B cell (primary cell): ENCODE data around the gene COMMD1. TPM values are rescaled to one million over a fixed set of nuclear protein-coding genes. Genes with fewer than 3 reads are reported as not detected.
A peak's percentile ranks its signal among the peaks of the same experiment; 100 is the strongest.

Experiments
- ATAC-seq: fragments of 200-7000 bp; cut with Tn5 transposase; one replicate; pipeline ENCODE4 v1.10.0; 2021; ENCODE audit warnings: low read depth, mild to moderate bottlenecking, moderate number of reproducible peaks, moderate library complexity
- CTCF ChIA-PET: fragments of 350-600 bp; sonication (Branson Sonifier 250); formaldehyde crosslinking; loops from one replicate; lab custom pipeline; 2021; ENCODE audit warnings: antibody characterized with exemption, inconsistent platforms; lab: Charles Lee
- POLR2A ChIA-PET: fragments of 350-600 bp; sonication (Branson Sonifier 250); formaldehyde crosslinking; loops from one replicate; lab custom pipeline; 2021; ENCODE audit warnings: antibody characterized with exemption; lab: Charles Lee
- DNase-seq: peaks from one replicate; pipeline ENCODE4 v3.0.0; 2013
- H2AFZ ChIP-seq: 2 replicates; pipeline ENCODE4 v1.6.1; 2012; ENCODE audit warnings: mild to moderate bottlenecking, low read depth, low read length; ENCODE audit not compliant: insufficient read depth, poor library complexity, severe bottlenecking
- H3K27ac ChIP-seq, 2 donors: 1 replicate in 1 of 2; 2 replicates in 1 of 2; pipeline ENCODE4 v1.5.1; 2012 to 2013; ENCODE audit warnings: low read length in 2 of 2, mild to moderate bottlenecking in 2 of 2, moderate library complexity in 1 of 2
- H3K27me3 ChIP-seq, 4 experiments: fragments of 200-600 bp in 1 of 4; sonication (generic) in 1 of 4; replicated peaks in 1 of 4; 1 replicate in 2 of 4; 2 replicates in 2 of 4; pipeline versions ENCODE4 v1.6.1 to v1.7.0; 2013 to 2016; ENCODE audit warnings: low read length in 3 of 4, mild to moderate bottlenecking in 2 of 4, mixed read lengths in 1 of 4, moderate library complexity in 1 of 4; ENCODE audit not compliant: insufficient read depth in 4 of 4, control insufficient read depth in 3 of 4; ENCODE audit errors: control extremely low read depth in 1 of 4
- H3K36me3 ChIP-seq, 2 experiments: replicated peaks in 1 of 2; 1 replicate in 1 of 2; 2 replicates in 1 of 2; pipeline versions ENCODE4 v1.6.1 to v1.7.1; 2013; ENCODE audit warnings: low read length in 1 of 2; ENCODE audit not compliant: insufficient read depth in 2 of 2, control insufficient read depth in 1 of 2; ENCODE audit errors: control extremely low read depth in 1 of 2, extremely low read depth in 1 of 2
- H3K4me1 ChIP-seq, 2 donors: fragments of 200-600 bp in 1 of 2; sonication (generic) in 1 of 2; 1 replicate in 1 of 2; 2 replicates in 1 of 2; pipeline versions ENCODE4 v1.5.1 to v1.6.1; 2013 to 2017; ENCODE audit warnings: low read length in 2 of 2; ENCODE audit not compliant: control insufficient read depth in 2 of 2, insufficient read depth in 2 of 2
- H3K4me2 ChIP-seq: replicated peaks from 2 replicates; pipeline ENCODE3; 2012; ENCODE audit warnings: mild to moderate bottlenecking, low read depth, low read length; ENCODE audit not compliant: poor library complexity, severe bottlenecking
- H3K4me3 ChIP-seq, 5 experiments: fragments of 200-600 bp in 1 of 5; sonication (generic) in 1 of 5; 1 replicate in 3 of 5; 2 replicates in 2 of 5; pipeline versions ENCODE4 v1.5.1 to v1.7.0; 2011 to 2016; ENCODE audit warnings: low read length in 4 of 5, mild to moderate bottlenecking in 4 of 5, low read depth in 2 of 5, control low read depth in 1 of 5, moderate library complexity in 1 of 5; ENCODE audit not compliant: insufficient read depth in 1 of 5; ENCODE audit errors: control extremely low read depth in 1 of 5, extremely low read depth in 1 of 5
- H3K79me2 ChIP-seq: fragments of 200-600 bp; sonication (generic); one replicate; pipeline ENCODE4 v1.6.0; 2016; ENCODE audit warnings: low read length; ENCODE audit not compliant: control insufficient read depth, insufficient read depth
- H3K9ac ChIP-seq: fragments of 200-600 bp; sonication (generic); 2 replicates; pipeline ENCODE4 v1.6.1; 2017; ENCODE audit warnings: mild to moderate bottlenecking, low read length, moderate library complexity
- H3K9me3 ChIP-seq, 3 donors: one replicate each; pipeline versions ENCODE4 v1.6.1 to v1.7.1; 2013; ENCODE audit warnings: low read length in 2 of 3; ENCODE audit not compliant: control insufficient read depth in 2 of 3, insufficient read depth in 1 of 3; ENCODE audit errors: control extremely low read depth in 1 of 3
- H4K20me1 ChIP-seq: 2 replicates; pipeline ENCODE4 v1.6.0; 2012; ENCODE audit warnings: mild to moderate bottlenecking, low read length; ENCODE audit not compliant: insufficient read depth, control insufficient read depth, poor library complexity, severe bottlenecking
- H3K27ac Mint-ChIP-seq: one replicate; pipeline ENCODE4 v1.8.0; 2021; ENCODE audit warnings: mixed read lengths
- H3K27me3 Mint-ChIP-seq: one replicate; pipeline ENCODE4 v1.8.0; 2021; ENCODE audit warnings: mixed read lengths
- H3K4me1 Mint-ChIP-seq: one replicate; pipeline ENCODE4 v1.8.0; 2021; ENCODE audit warnings: mixed read lengths
- H3K4me3 Mint-ChIP-seq: one replicate; pipeline ENCODE4 v1.8.0; 2021; ENCODE audit warnings: mixed read lengths
- H3K9me3 Mint-ChIP-seq: one replicate; pipeline ENCODE4 v1.8.0; 2022; ENCODE audit warnings: mixed read lengths; ENCODE audit not compliant: insufficient read depth
- CTCF ChIP-seq: fragments of 200-600 bp; IDR thresholded peaks from one replicate; pipeline ENCODE4 v1.8.0; 2022; ENCODE audit warnings: antibody characterized with exemption, mild to moderate bottlenecking
- EZH2 ChIP-seq: IDR thresholded peaks from 2 replicates; pipeline ENCODE4 v1.6.1; 2012; ENCODE audit warnings: borderline replicate concordance, low read depth, mild to moderate bottlenecking, moderate library complexity, low read length; ENCODE audit not compliant: insufficient read depth, poor library complexity, severe bottlenecking
- WGBS: methylation state at CpG from one replicate; pipeline ENCODE4 v1.1.5; 2013; ENCODE audit warnings: missing lambda C conversion rate; ENCODE audit not compliant: insufficient coverage; 5-methylcytosine and 5-hydroxymethylcytosine counted together
- intact Hi-C: fragments of 100-400 bp; cut with micrococcal nuclease; formaldehyde crosslinking; loops from one replicate; pipeline ENCODE4 v1.10.0; 2022
- polyA plus RNA-seq: library from polyadenylated mRNA; depleted of rRNA; stranded (reverse); fragments of >200 nt; gene quantifications from 2 replicates; pipeline ENCODE4 v1.2.3, GENCODE V29; 2012
- total RNA-seq, 2 donors: library from RNA; stranded (reverse); fragments of 120-200 nt in 1 of 2; gene quantifications; 1 replicate in 1 of 2; 2 replicates in 1 of 2; pipeline versions ENCODE4 v1.2.3 to v1.2.4, GENCODE V29; 2013 to 2022

COMMD1 gene
- total and polyA plus RNA-seq, 2 donors (not counting 1 experiment from before 2014, with no cell fraction given): 20.6 to 25.1 TPM

- peaks cover 2% of the 10 kb centered on the region for H3K4me1 Mint-ChIP-seq
- Histone ChIP-seq H3K27me3 (no peaks in the 10 kb centered on the region), H3K4me2 (no peak overlapping the region), H3K9ac (no peak overlapping the region), H3K4me3 (no peak overlapping the region), H3K9me3 (no peaks in the 10 kb centered on the region), H4K20me1 (no peaks in the 10 kb centered on the region), H3K27ac (no peak overlapping the region), H2AFZ (no peak overlapping the region), H3K4me1 (no peaks in the 10 kb centered on the region), H3K36me3 (peaks cover 0 to 3% of the 10 kb centered on the region in 2 experiments), H3K79me2 (peaks cover 27% of the 10 kb centered on the region)
- H3K4me3 Mint-ChIP-seq: no peak overlapping the region
- H3K27me3 Mint-ChIP-seq: no peaks in the 10 kb centered on the region
- ATAC-seq: no peak
- POLR2A ChIA-PET: no interaction called here
- 100% methylated on average over 1 of the region's 5 CpGs for WGBS
- no peak overlapping the region for H3K27ac Mint-ChIP-seq
- H3K9me3 Mint-ChIP-seq: no peaks in the 10 kb centered on the region
- no peak for TF ChIP-seq CTCF
- TF ChIP-seq EZH2: no peak
- no peak for DNase-seq
- CTCF ChIA-PET: no interaction called here
- intact Hi-C loops: no loop called here
These were observed 56.9 kb downstream of the COMMD1 start for GRCh38 chr2:61962095-61962984.

- TF ChIP-seq CTCF: peak; percentile 16
- TF ChIP-seq EZH2: no peak
- H3K27me3 ChIP-seq: no peaks in the 10 kb centered on the region
- Mint-ChIP-seq H3K4me3 (no peak overlapping the region), H3K27ac (no peak overlapping the region), H3K27me3 (no peaks in the 10 kb centered on the region), H3K9me3 (no peaks in the 10 kb centered on the region), H3K4me1 (no peaks in the 10 kb centered on the region)
- no peak overlapping the region for H3K4me3 ChIP-seq
- no peak overlapping the region for H2AFZ ChIP-seq
- H3K9ac ChIP-seq: no peak overlapping the region
- no peak overlapping the region for H3K27ac ChIP-seq
- ATAC-seq (no peak), DNase-seq (no peak)
- H3K79me2 ChIP-seq: peaks cover 29% of the 10 kb centered on the region
- intact Hi-C loops: no loop called here
- H3K36me3 ChIP-seq: no peaks in the 10 kb centered on the region
- ChIA-PET CTCF (no interaction called here), POLR2A (no interaction called here)
- WGBS: no CpG with 5 or more reads among the region's 2 CpGs
- H3K4me1 ChIP-seq: no peaks in the 10 kb centered on the region
- H3K4me2 ChIP-seq: no peak overlapping the region
- H3K9me3 ChIP-seq: no peaks in the 10 kb centered on the region
- H4K20me1 ChIP-seq: no peaks in the 10 kb centered on the region
These were observed 60.7 kb downstream of the COMMD1 start for GRCh38 chr2:61966087-61966727.
